ENCODE data around the gene CADPS2.
A peak's percentile ranks its signal among the peaks of the same experiment; 100 is the strongest.

The CADPS2 gene

GRCh38 chr7:122429926-122430325 lies 456.3 kb downstream of the CADPS2 start:
- no peak for DNase-seq

GRCh38 chr7:122425731-122426130 lies 460.5 kb downstream of the CADPS2 start:
- no peak for DNase-seq

GRCh38 chr7:122423591-122423990 lies 462.7 kb downstream of the CADPS2 start:
- DNase-seq, result no peak

GRCh38 chr7:122416336-122416735 lies 469.9 kb downstream of the CADPS2 start:
- DNase-seq, result no peak

GRCh38 chr7:122415510-122415909 lies 470.8 kb downstream of the CADPS2 start:
- no peak for DNase-seq

GRCh38 chr7:122413339-122413738 lies 472.9 kb downstream of the CADPS2 start:
- no peak for DNase-seq

GRCh38 chr7:122412883-122413282 lies 473.4 kb downstream of the CADPS2 start:
- no peak for DNase-seq

- DNase-seq, result no peak
These were observed 473.8 kb downstream of the CADPS2 start for GRCh38 chr7:122412441-122412840.

- DNase-seq, result no peak
These were observed 479.1 kb downstream of the CADPS2 start for GRCh38 chr7:122407195-122407594.

- no peak for DNase-seq
These were observed 483.1 kb downstream of the CADPS2 start for GRCh38 chr7:122403113-122403512.

GRCh38 chr7:122402235-122402634 lies 484.0 kb downstream of the CADPS2 start:
- no peak for DNase-seq

GRCh38 chr7:122397381-122397780 lies 488.9 kb downstream of the CADPS2 start:
- no peak for DNase-seq

GRCh38 chr7:122394512-122394911 lies 491.7 kb downstream of the CADPS2 start:
- DNase-seq, result no peak

GRCh38 chr7:122384528-122384927 lies 501.7 kb downstream of the CADPS2 start:
- DNase-seq, result no peak

- DNase-seq, result no peak
These were observed 502.3 kb downstream of the CADPS2 start for GRCh38 chr7:122383934-122384333.

GRCh38 chr7:122380992-122381391 lies 505.3 kb downstream of the CADPS2 start:
- peak; percentile 23 for DNase-seq

- no peak for DNase-seq
These were observed 506.8 kb downstream of the CADPS2 start for GRCh38 chr7:122379491-122379890.

GRCh38 chr7:122369756-122370155 lies 516.5 kb downstream of the CADPS2 start:
- no peak for DNase-seq

- no peak for DNase-seq
These were observed 521.4 kb downstream of the CADPS2 start for GRCh38 chr7:122364761-122365280.

- no peak for DNase-seq
These were observed 523.1 kb downstream of the CADPS2 start for GRCh38 chr7:122363144-122363543.

- DNase-seq, result no peak
These were observed 523.8 kb downstream of the CADPS2 start for GRCh38 chr7:122362473-122362872.

- no peak for DNase-seq
These were observed 531.6 kb downstream of the CADPS2 start for GRCh38 chr7:122354656-122355055.

GRCh38 chr7:122352454-122352853 lies 533.8 kb downstream of the CADPS2 start:
- DNase-seq, result no peak

GRCh38 chr7:122350701-122351100 lies 535.6 kb downstream of the CADPS2 start:
- DNase-seq, result no peak

GRCh38 chr7:122344303-122344620 lies 542.0 kb downstream of the CADPS2 start:
- DNase-seq, result no peak
